HG02973 (cell line): Measurements from ENCODE around the gene SFMBT2.
"Not testable (repeated sequence)": the region's sequence is repeated elsewhere in the genome, so short reads cannot be mapped to it uniquely, and the experiment has no call there.

Experiments
- ATAC-seq: cut with Tn5 transposase; IDR thresholded peaks from one replicate; pipeline ENCODE4 v1.9.1; 2021; ENCODE audit warnings: moderate library complexity; ENCODE audit not compliant: unreplicated experiment

The SFMBT2 gene

DNA sequence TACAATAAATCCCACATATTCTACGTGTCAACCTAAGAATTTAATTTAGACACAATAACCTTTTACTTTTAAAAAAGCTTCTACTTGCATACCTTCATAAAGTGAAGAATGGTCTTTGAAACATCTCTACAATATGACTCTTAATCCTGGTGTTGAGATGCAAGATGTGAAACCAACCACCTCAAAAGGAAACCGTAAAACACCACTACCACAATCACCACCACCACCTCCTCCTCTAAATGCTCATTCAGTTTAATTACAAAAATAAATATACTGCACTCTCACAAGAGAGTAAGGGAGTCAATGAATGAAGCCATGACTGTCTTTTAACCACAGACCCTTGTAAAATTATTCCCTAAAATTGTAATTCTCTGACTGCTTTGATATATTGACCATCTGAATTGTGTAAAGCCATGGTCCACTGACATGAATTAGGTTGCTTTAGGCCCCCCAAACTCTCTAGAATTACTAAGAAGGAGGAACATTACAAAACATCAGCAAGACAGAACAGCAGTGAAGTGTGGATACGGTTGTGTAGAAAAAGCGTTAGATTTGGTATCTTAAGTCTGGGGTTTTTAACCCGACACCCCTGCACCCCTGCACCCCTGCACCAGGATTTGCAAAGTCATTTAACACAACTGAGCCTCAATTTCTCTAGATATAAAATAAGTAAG lies 171.4 kb downstream of the SFMBT2 start:
- ATAC-seq, result peak; percentile 66

DNA sequence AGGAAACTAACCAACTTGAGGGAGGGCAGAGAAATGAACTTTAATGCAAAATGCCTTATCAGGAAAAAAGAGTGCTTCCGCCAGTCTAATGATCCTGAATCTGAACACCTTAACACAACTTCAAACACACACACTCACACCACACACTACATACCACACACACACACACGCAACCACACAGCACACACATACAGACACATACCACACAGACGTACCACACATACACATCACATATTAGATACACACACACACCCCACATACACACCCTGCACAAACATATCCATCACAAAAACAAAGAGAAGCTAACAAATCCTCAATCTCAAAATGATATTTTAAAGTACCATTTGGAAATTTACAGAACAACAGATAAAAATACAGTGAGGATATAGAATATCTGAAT lies 175.5 kb downstream of the SFMBT2 start:
- no peak for ATAC-seq

DNA sequence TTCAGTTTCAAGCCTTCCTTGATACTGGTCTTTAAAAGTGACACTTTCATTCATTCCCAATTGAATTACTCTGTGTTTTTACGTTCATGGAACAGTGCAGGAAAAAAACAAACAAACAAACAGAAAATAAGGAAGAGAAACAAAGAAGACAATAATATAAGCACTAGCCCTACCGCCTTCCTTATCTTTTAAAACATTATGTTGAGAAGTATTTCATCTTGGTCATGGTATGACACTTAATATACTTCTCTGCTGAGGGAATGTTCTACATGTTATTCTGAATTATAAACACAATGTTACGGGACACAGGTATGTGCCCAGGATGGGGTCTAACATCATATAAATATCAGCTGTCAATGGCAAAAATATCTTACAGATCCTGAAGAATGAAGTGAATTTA lies 176.7 kb downstream of the SFMBT2 start:
- no peak for ATAC-seq

- ATAC-seq, result no peak
Measured at GRCh38 chr10:7233259-7233991, 177.4 kb downstream of the SFMBT2 start.

- no peak for ATAC-seq
Measured at GRCh38 chr10:7231509-7232414, 179.1 kb downstream of the SFMBT2 start.

DNA sequence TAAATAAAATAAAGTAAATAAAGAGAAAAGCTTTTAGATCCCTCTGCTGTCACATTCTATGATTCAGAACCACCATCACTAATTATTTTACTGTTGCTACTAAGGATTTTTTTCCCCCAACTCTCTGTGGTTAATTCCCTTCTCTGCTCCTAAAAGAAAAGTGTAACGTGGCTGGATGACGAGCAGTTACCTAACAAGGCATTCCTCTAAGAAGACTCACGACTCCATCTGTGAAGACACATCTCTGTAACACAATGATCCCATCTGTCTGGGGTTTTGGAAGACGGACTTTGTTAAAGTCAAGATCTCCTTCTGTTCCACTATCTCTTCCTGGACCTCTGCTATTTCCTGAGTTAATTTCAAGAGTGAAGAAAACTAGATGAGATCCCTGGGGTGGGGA lies 179.9 kb downstream of the SFMBT2 start:
- ATAC-seq, result no peak

DNA sequence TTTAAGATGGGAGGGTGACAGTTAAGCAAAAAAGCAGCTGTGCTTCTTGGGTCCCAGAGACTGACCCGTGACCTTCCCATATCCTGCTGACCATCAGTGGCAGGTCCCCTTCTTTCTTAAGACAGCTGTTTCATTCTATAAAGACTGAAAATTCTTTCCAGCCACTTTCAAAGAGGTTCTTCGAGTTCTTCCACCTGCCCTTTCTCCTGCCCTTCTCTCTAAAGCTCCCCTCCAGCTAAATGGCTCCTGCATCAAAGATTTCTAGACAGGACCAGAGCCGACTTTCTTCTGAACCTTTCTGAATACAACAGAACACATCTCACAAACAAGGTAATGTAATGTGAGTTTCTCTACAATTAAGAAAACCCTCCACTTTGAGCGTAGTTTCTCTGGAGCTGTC lies 180.8 kb downstream of the SFMBT2 start:
- ATAC-seq, result no peak

GRCh38 chr10:7225133-7225532 lies 185.7 kb downstream of the SFMBT2 start:
- no peak for ATAC-seq

GRCh38 chr10:7218968-7219367 lies 191.9 kb downstream of the SFMBT2 start:
- ATAC-seq, result no peak

DNA sequence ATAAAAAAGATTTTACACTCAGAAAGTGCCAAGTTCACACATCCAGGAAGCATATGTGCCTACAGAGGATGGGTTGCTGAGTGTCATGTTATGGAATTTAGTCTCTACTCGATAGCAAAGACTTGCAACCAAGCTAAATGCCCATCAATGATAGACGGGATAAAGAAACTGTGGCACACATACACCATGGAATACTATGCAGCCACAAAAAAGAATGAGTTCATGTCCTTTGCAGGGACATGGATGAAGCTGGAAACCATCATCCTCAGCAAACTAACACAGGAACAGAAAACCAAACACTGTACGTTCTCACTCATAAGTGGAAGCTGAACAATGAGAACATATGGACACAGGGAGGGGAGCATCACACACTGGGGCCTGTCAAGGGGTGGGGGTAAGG lies 198.1 kb downstream of the SFMBT2 start:
- ATAC-seq, result not testable (repeated sequence)

GRCh38 chr10:7211857-7212577 lies 198.8 kb downstream of the SFMBT2 start:
- ATAC-seq, result no peak

DNA sequence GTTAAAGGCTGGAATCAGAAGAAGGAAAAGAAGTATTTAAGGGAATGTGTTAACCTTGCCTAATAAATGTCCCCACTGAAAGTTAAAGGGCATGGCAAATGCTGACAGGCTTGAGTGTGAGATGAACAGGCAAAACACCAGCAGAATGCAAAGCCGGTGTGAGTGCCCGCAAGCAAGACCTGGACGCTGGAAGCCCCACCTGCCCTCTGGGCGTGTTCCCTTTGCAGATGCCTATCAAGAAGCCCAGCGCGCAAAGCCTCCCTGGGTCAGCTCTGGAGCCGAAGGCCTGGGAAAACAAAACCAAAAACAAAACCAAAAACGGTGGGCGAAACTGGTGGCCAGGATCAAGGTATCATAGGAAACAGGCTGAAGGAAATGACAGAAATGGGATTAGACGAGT lies 200.3 kb downstream of the SFMBT2 start:
- no peak for ATAC-seq

- ATAC-seq, result no peak
Measured at GRCh38 chr10:7209458-7209857, 201.4 kb downstream of the SFMBT2 start.

GRCh38 chr10:7206412-7207100 lies 204.3 kb downstream of the SFMBT2 start:
- no peak for ATAC-seq

- no peak for ATAC-seq
Measured at GRCh38 chr10:7205656-7206055, 205.2 kb downstream of the SFMBT2 start.

DNA sequence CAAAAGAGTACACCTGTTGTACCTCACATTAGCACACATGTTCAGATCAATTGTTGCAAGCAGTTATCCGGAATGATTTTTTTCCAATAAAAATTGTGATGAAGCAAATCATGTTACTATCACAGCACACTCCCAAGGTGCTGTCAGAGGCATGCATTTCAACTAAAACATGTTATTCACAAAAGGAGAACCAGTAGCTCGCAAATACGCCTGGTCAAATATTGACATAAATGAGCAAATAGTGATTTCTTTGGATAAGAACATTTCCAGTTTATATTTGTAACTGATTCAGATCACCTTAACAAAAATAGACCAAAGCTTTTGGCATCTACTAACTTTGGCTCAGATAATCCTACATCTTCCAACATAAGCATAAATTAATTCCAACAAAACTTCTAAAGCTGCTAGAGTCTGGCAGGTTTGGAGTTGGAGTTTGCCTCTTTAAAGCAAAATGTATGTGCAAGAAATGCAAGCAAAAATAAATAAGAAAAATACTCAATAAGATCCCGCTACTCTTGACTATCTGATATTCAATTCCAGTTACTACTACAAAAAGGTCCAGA lies 208.0 kb downstream of the SFMBT2 start:
- no peak for ATAC-seq

GRCh38 chr10:7199152-7199760 lies 211.6 kb downstream of the SFMBT2 start:
- ATAC-seq, result no peak

GRCh38 chr10:7196284-7196683 lies 214.6 kb downstream of the SFMBT2 start:
- no peak for ATAC-seq

DNA sequence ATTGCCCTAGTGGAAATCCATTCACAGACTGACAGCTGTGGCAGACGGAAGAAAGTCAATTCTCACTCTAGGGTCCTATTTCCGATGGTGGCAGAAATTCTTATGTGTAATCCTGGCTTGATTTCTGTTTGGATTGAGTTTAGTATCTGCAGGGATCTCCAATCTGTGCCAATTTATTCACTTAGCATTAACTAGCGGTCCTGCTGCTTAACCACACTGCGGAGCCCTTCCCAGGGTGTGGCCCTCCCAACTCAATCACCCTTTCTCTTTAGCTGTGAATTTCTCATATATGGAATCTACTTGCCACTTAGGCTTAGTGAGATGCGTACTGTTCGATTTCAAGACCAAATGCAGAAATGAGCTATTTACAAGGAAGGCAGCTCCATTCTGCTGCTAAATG lies 215.7 kb downstream of the SFMBT2 start:
- ATAC-seq, result no peak

DNA sequence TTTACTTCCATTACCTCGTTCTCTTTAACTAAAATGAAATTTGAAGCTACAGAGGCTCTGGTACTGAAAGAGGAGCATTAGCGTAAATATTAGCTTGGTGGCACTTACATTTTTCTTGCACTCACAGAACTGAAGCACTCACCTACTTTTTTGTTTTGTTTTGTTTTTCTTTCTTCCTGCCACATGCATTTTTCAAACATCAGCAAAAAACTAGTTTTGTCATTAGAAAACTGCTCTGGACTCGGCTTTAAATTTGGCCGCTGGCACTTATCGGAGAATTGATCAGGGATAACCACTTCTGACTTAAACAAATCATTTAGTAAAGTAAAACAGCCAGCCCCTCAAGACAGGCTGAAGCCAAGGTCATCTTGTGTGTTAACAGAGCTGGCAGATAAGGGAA lies 216.3 kb downstream of the SFMBT2 start:
- no peak for ATAC-seq
